Midbrain (tissue), 1 donor: ENCODE measurements around the gene SLC35B2.
A peak's percentile ranks its signal among the peaks of the same experiment; 100 is the strongest.
"Not testable (repeated sequence)": the region's sequence is repeated elsewhere in the genome, so short reads cannot be mapped to it uniquely, and the experiment has no call there.

ENCODE experiments used
- DNase-seq: peaks from one replicate; lab custom pipeline; 2025; lab: John Stamatoyannopoulos, UW

The SLC35B2 gene

GRCh38 chr6:44234101-44235025, 23.0 kb downstream of the SLC35B2 start:
- DNase-seq = peak; percentile 90

GRCh38 chr6:44233567-44234100, 23.7 kb downstream of the SLC35B2 start:
- no peak for DNase-seq

DNA sequence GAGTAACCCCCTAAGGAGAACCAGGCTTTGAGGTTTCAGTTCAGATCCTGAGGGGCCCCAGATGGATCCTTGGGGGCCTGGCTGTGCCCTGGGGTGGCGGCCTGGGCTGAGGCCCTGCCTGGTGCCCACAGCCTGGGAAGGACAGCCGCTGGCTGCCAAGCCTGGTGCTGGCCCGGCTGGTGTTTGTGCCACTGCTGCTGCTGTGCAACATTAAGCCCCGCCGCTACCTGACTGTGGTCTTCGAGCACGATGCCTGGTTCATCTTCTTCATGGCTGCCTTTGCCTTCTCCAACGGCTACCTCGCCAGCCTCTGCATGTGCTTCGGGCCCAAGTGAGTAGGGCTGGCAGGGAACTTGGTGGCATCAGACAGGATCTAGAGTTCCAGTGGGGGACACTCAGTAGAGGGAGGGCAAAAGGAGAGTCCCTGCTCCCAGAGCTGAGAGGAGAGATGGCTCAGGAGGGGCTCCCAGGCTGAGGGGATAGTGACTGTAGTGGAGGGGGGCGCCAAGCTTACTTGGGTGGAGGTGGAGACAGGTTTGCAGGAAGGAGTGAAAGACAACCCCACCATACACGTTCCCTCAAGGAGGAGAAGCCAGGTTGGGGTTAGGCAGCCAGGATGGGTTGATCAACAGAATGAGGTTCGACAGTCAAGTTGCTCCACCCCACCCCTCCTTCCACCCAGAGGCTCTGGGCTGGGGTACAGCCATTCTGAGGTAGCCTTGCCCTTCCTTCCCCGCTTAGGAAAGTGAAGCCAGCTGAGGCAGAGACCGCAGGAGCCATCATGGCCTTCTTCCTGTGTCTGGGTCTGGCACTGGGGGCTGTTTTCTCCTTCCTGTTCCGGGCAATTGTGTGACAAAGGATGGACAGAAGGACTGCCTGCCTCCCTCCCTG, 24.4 kb downstream of the SLC35B2 start:
- no peak for DNase-seq

DNA sequence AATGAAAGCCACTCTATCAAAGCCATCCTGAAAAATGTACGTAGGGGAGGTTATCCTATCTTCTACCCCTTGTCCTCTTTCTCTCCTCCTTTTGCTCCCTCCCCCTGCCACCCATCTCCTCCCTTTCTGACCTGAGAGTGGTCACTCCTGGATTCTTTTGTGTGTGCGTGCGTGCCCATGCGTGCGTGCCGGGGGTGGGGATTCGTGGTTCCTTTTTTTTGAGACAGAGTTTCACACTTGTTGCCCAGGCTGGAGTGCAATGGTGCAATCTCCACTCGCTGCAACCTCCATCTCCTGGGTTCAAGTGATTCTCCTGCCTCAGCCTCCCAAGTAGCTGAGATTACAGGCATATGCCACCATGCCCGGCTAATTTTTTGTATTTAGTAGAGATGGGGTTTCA, 25.9 kb downstream of the SLC35B2 start:
- not testable (repeated sequence) for DNase-seq

DNA sequence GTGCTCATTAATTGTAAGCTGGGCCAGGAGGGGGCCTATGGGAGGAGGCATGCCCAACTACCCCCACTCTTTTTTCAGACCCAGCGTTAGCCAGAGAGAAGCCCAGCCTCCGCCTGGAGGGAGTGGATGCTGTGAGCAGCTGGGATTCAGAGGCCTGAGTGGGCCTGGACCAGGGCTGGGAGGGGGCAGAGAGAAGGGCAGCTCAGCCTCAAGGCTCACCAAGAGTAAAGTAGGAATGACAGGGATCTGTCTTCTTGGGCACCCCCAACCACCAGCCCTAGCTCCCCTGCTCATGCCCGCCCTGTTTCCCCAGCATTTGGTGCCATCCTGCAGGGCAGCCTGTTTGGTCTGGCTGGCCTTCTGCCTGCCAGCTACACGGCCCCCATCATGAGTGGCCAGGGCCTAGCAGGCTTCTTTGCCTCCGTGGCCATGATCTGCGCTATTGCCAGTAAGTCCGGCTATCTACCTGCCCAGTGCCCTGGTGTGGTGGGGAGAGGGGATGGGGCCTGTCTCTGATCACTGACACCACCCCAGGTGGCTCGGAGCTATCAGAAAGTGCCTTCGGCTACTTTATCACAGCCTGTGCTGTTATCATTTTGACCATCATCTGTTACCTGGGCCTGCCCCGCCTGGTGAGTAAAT, 27.2 kb downstream of the SLC35B2 start:
- no peak for DNase-seq

DNA sequence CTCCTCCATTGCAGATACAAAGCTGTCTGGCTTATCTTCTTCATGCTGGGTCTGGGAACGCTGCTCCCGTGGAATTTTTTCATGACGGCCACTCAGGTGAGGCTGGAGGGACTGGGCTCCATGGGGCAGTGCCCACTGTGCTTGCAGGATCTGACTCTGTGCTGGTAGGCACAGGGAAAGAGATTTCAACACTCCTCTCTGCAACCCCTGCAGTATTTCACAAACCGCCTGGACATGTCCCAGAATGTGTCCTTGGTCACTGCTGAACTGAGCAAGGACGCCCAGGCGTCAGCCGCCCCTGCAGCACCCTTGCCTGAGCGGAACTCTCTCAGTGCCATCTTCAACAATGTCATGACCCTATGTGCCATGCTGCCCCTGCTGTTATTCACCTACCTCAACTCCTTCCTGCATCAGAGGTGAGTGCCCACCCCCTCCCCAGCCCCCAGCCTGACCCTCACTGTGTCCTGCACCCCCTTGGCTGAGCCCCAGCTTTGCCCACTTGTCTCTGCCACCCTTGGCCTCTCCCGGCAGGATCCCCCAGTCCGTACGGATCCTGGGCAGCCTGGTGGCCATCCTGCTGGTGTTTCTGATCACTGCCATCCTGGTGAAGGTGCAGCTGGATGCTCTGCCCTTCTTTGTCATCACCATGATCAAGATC, 27.8 kb downstream of the SLC35B2 start:
- no peak for DNase-seq

DNA sequence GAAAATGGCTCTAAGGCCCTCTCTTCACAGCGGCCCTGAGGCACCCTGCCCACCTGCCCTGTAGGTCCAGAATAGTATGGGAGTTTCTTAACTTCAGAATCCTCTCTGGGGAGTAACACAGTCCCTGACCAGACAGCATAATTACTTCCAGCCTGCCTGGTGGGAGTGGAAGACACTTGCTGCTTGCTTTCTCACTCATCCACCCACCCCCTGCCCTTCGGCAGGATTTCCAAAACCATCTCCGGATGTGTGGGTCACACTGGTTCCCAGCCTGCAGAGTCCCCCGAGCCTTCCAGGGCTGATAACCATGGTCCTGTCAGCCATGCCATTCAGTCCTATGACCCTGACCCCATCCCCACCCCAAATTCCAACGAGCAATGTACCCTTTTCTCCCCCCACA, 28.5 kb downstream of the SLC35B2 start:
- DNase-seq = no peak

DNA sequence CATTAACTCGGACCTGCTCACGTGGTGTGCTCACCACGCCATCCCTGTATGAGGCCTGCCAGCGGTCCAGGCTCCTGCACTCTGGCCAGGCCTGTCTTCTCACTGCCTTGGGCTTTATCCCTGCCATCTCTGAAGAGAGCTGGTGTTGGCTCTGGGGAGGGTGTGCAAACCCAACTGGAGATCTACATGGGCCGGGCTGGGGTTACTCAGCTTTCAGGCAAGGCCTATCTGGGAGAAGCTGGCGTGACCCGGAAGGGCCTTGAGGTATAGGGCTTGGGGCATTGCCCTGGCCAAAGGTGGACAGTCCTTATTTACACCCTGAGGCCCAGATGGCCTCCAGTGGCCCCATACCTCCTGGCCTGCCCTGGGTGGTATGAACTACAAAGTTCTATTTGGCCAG, 28.9 kb downstream of the SLC35B2 start:
- no peak for DNase-seq

- DNase-seq = no peak
Observed at GRCh38 chr6:44228031-44228430, 29.3 kb downstream of the SLC35B2 start.

- DNase-seq = no peak
Observed at GRCh38 chr6:44227148-44227793, 30.1 kb downstream of the SLC35B2 start.

GRCh38 chr6:44226368-44227147, 30.8 kb downstream of the SLC35B2 start:
- DNase-seq = no peak

DNA sequence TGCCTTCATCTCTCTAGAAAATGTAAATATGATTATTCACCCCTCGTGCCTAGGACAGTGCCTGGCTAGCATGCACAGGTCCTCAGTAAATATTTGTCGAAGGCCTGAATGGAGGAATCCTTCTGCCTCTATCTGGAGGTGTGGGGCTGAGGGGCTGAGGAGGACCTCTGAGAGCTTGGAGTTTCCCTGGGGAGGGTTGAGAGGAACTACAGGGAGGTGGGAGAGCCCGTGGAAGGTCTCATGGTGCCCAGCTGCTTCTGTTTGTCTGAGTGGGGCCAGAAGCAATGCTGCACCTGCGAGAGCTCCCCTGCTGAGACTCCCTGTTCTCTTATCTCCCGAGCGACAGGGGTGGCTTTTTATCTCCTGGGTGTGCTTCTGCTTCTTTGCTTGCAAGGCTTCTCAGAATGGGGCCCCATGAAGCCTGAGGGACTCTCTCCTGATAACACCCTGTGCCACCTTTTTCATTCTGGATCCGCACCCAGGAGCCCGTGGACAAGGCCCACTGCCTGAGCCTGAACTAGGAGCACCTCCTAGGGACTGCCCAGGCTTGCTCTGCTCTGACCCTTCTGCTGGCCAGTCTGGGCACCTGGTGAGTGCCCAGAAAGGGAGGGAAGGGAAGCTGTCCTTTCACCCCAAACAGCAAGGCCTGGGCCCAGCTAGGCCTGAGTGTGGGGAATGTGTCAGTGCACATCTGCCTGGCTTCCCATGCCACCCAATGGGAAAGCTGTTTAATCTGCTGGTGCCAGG, 31.6 kb downstream of the SLC35B2 start:
- no peak for DNase-seq

DNA sequence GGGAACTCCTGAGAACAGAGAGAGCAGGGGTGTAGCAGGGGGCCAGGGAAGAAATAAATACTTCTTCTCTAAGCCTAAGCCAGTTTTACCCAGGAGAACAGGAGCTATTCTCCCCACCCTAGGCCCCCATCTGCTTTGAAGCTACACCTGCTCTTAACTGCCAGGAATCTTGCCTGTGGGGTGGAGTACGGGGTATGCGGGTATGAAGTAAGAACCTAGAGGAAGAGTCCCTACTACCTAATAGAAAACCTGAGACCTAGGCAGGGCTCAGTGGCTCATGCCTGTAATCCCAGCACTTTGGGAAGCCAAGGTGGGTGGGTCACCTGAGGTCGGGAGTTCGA, 32.4 kb downstream of the SLC35B2 start:
- DNase-seq = no peak

DNA sequence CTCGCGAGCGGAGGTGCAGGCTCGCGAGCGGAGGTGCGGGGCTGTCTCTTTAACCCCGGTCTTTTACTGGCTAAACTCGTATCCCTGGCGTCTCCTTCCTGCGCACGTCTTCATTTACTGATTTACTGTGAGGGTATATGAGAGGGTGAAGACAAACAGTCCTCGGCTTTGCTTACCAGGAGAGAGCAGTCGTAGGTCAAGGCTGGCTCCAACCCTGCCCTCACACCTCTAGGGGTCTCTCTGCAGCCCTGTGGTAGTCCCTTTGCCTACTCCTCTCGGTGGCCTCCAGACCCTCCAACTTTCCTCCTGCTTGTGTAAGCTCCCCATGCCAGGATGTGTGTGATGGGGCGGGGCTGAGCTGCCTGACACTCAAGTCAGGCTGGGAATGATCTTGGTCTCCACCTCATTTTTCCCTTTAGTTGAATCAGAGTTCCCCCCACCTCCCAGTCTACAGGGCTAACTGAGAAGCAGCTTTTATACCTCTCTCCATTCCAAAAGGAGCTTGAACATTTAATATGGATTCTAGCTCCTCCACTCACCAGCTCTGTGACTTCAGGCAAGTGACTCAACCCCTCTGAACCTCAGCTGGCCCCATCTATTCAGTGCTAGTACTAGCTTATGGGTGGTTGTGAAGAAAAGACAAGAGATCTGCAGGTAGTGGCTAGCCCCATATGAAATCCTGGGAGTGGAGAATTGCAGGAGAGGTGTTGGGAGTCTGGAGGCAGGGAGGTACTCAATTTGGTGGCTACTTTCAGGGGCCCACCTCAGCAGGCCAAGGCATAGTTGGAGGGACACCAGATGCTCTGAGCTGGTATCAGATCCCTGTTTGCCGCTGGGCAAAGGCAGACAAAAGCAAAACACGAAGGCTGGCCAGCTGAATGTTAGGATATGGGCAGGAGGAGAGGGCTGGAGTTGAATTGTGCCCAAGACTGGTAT, 33.0 kb downstream of the SLC35B2 start:
- DNase-seq = no peak

GRCh38 chr6:44223319-44224028, 33.9 kb downstream of the SLC35B2 start, which contains the start of gene SLC29A1:
SLC29A1 (plus strand) TSS chr6:44223595; CDS start chr6:44227314, 3,719 bp downstream.
- peak; percentile 60 for DNase-seq

- no peak for DNase-seq
Observed at GRCh38 chr6:44222486-44223318, 34.6 kb downstream of the SLC35B2 start.

GRCh38 chr6:44221961-44222335, 35.4 kb downstream of the SLC35B2 start:
- DNase-seq = peak; percentile 77
